Activated naive CD4-positive, alpha-beta T cell treated with Interleukin-2 at 50 U/mL for 16 hours (primary cell): ENCODE measurements around the gene GARRE1.
"Not testable (repeated sequence)": the region's sequence is repeated elsewhere in the genome, so short reads cannot be mapped to it uniquely, and the experiment has no call there.

Experiments
- DNase-seq: peaks from one replicate; pipeline ENCODE4 v3.0.0-alpha.2; 2020

Gene GARRE1

DNA sequence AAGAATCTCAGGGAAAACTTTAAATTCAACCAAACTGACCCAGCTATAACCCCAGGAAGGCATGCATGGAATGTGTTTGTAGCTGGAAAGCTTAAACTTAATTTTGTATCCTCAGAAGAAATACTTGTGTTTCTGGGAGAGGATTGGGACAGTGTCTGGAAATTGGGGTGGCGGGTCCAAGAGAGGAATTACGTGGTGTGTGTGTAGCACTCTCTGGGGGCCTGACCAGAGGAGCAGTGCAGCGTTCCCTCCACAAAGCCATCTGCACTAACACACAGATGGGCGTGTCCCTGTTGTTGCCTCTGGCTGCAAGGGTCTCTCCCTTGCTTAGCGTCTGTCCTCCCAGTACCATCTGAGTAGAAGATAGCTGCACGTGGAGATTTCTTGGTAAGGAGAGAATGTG lies 6.4 kb downstream of the GARRE1 start:
- no peak for DNase-seq

DNA sequence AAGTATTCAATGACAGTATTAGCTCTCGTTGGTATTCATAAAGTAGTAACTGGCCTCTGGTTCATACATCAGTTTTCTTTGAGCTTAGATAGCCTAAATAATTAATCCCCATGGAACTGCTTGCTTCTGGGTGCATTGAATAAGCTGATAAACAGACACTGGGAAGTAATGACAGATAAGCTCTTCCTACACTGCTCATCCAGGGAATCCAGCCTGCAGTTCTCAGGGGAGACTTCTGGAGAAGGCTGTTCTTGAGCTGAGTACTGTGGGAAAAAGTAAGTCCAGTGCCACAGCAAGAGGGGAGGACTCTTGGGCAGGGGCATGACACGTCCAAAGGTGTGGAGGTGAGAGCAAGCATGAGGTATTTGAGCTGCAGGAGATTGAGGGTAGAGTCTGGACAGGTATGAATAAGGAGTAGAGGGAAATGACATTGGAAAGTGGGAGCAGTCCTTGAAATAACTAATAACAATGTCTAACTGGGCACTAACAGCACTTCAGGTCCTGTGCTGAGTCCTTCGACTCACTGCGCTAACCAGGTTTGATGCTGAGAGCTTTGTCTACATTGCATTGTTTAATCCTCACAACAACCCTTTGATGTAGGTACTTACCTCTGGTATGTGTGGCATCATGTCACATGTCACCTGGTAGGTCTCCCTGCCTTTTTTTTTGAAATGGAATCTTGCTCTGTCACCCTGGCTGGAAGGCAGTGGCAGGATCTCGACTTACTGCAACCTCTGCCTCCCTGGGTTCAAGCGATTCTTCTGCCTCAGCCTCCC lies 7.2 kb downstream of the GARRE1 start:
- DNase-seq: no peak

DNA sequence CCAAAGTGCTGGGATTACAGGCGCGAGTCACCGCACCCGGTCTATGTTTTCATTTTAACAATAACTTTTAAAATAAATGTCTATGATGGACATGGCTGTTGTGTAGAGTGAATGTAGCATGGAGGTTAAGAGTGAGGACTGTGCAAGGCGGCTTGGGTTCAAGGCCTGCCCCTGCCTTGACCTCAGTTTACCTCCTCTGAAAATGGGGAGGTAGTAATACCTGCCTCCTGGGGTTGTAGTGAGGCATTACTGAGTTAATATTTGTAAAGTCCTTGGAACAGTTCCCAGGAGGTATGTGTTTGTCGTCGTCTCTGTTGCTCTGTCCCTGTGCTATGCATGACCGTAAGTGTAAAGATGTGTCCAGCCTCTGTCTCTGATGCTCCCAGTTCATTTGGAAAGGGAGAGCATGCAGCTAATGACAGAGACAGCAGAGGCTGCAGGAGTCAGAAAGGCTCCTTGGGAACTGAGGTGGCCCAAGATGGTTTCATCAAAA lies 9.4 kb downstream of the GARRE1 start:
- no peak for DNase-seq

DNA sequence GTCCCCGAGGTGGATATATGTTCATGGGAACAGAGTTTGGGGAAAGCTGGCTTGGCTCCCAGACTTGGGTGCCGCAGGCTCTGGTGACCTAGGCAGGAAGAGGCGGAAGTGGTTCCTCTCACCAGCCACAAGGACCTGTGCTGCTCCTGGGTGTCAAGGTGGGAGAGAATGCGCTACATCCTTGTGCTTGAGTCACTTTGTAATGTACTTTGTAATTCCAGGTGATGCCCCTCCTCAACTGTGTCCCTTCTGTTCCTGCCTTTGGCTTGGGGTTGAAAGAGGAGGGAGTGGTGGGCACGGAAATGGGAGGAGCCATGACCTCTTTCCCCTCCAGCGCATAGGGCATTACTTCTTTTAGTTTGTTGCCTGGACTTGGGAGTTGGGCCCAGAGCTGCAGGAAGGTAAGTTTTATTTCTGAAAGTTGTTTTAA lies 10.9 kb downstream of the GARRE1 start:
- no peak for DNase-seq

DNA sequence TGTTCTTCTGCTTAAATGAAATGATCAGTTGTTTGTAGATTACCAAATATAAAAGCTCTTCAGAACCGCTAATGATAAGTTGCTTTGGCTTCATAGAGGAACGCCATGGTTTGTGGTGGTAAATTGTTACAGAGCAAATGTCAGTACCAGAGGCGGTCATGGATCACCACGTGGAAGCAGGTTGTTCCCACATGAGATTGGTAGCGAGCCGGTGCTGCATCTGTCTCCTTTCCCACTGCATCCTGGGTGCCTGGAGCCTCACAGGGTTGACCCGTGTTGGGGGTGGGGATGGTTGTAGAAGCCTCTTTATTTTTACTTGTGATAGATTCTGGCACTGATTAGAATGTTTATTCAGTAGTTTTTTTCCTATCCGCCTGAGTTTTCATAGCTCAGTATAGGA lies 14.7 kb downstream of the GARRE1 start:
- no peak for DNase-seq

DNA sequence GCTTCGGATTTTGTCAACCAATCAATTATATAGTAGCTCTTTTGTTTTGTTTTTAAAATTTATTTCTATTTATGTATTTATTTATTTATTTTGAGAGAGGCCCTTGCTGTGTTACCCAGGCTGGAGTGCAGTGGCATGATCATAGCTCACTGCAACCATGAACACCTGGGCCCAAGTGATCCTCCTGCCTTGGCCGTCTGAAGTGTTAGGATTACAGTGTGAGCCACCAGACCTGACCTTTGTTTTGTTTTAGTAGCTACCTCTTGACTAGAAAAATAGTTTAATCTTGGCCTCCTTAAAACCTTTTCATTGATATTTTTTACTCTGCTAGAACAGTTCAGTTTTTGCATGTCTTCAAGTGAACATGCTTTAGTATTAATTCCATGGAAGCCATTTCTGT lies 15.1 kb downstream of the GARRE1 start:
- DNase-seq: no peak

DNA sequence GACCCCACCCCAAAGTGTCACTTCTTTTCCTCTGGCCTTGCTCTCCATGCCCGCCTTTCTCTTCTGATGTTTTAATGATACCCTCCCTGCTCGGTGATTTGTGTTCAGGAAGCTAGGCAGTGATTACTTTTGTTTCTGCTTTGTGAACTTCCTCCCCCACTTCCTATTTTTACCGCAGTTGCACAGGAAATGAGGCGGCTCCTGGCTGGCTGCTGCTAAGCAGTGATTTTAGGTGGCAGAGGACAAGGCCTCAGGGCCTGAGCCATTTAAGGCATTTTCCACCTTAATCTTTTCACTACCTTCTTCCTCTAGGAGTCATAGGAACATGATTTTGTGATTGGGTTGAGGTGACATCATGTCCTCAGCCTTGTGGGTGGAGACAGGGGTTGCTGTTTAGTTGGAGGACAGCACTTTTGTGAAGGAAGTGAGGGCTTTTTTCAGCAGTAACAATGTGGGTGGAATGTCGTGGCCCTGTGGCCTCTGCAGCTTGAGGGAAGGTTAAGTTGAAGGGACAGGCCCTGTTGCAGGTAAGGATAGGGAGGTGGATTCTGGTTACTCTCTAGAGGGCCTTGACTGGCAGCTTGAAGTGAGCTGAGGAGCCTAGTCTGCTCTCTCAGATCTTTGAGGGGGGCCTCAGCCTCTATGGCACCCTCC lies 15.7 kb downstream of the GARRE1 start:
- peak; percentile 69 for DNase-seq

DNA sequence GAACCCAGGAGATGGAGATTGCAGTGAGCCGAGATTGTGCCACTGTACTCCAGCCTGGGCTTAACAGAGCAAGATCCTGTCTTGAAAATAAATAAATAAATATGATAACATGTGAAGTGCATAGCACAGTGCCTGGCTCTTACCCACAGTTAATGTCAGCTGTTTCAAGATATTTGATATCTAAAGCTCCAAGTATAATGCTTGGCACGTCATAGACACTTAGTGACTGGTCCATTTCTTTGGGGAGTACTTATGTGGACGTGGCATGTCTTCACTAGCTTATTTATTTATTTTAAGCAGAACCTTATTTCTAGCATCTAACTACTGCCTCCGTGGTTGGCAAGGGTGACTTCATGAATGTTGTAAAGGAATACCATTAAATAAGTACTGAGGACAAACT lies 18.8 kb downstream of the GARRE1 start:
- DNase-seq: no peak

DNA sequence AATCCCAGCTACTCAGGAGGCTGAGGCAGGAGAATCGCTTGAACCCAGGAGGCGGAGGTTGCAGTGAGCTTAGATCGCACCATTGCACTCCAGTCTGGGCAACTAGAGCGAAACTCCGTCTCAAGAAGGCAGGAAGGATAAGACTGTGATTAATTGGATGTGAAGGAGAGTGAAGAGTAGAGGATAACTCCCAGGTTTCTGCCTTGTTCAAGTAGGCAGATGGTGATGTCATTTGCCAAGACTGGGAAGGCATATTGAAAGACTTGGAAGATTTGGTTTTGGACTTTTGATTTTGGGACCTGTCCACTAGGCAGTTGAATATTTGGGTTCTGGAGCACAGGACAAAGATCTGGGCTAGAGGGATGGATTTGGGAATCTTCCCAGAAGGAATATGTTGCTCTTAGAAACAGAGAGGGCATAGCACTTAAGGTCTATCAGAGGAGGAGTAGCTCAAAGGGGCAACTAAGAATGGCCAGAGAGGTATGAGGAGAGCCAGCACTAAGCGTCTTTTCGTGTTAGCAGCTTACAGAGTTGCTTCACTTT lies 20.0 kb downstream of the GARRE1 start:
- DNase-seq: no peak

DNA sequence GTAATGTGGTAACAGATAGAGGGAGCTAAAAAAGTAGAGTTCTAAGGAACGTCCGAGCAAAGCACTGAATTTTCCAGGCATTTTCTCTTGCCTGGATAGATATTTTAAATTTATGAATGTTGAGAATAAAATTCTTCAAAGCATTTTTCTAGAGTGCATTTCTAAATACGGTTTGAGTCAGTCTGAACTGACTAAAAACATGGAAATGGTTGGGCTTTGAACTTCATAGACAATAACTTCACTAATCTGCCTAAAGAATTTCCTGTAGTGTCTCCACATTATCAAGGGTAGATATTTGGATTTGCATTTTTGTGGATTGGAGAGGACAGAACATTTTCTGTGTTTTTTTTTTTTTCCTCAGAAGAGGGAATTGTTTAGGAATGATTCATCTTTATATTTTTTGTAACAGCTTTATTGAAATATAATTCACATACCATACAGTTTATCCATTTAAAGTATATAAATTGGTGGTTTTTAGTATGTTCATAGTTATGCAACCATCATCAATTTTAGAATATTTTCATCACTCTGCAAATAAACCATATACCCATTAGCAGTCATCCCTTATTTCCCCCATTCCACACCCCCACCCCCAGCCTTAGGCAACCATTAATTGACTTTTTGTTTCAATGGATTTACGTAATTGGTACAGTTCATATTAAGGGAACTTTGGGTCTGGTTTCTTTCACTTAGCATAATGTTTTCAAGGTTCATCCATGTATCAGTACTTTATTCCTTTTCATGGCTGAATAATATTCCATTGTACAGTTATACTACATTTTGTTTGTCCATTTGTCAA lies 20.7 kb downstream of the GARRE1 start:
- DNase-seq: no peak

DNA sequence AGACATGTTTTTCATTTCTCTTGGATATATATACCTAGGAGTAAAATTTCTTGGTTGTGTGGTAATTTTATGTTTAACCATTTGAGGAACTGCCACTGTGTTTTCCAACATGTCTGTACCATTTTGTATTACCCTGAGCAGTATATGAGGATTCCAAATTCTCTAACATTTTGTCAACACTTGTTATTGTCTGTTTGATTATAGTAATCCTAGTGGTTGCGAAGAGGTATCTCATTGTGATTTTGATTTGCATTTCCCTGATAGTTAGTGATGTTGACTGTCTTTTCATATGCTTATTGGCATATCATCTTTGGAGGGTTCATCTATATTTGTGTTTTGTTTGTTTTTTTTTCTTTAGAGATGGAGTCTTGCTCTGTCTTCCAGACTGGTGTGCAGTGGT lies 21.4 kb downstream of the GARRE1 start:
- DNase-seq: no peak

DNA sequence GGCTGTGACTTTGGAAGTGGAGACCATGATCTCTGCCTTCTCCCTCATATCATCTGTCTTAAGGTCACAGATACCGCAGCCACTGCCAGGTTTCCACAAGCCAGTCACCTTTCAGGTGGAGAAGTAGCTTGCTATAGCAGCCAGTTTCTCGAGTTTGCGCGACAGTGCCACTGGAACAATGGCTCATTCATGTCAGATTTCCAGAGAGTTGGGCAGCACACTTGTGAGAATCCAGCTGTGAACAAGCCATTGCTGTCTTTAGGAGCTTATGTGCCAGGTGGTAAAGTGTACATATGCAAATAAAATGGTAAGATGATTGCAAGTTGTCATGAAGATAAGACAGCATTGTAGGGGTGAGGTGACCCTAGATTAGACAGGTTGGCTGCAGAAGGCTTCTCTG lies 22.3 kb downstream of the GARRE1 start:
- DNase-seq: no peak

DNA sequence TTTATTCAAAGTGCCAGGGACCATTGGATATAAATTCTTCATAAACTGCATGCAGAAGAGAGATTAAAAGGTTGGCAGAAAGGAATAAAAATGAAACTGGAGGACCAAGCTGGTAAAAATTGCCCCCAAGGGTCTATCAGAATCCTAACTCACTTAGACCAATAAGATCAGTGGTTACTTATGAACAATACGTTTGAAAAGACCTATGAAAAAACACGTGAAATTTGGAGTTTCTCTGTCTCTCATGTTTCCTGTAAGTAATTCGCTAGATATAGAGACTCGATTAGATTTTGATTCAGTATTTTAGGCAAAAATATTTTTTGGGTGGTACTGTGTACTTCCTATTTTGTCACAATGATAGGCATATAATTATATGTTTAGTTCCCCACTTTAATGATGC lies 22.9 kb downstream of the GARRE1 start:
- DNase-seq: no peak

DNA sequence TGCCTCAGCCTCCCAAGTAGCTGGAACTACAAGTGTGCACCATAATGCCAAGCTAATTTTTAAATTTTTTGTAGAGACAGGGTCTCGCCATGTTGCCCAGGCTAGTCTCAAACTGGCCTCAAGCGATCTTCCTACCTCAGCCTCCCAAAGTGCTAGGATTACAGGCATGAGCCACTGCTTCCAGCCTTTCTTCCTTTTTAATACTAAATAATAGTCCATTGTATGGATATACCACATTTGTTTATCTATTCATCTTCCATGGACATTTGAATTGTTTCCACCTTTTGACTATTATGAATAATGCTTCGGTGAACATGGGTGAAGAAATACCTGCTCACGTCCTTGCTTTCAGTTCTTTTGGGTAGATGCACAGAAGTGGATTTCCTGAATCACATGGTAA lies 24.4 kb downstream of the GARRE1 start:
- no peak for DNase-seq

DNA sequence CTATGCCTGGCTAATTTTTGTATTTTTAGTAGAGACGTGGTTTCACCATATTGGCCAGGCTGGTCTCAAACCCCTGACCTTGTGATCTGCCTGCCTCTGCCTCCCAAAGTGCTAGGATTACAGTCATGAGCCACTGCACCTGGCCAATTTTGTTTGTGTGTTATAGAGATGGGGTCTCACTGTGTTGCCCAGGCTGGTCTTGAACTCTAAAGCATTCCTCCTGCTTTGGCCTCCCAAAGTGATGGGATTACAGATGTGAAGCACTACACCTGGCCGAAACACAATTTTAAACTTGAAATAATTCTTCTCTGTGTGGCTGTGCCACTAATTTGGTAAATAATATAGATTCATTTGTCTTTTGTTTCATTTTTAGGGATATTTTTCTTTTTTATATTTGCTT lies 27.1 kb downstream of the GARRE1 start:
- DNase-seq: not testable (repeated sequence)

DNA sequence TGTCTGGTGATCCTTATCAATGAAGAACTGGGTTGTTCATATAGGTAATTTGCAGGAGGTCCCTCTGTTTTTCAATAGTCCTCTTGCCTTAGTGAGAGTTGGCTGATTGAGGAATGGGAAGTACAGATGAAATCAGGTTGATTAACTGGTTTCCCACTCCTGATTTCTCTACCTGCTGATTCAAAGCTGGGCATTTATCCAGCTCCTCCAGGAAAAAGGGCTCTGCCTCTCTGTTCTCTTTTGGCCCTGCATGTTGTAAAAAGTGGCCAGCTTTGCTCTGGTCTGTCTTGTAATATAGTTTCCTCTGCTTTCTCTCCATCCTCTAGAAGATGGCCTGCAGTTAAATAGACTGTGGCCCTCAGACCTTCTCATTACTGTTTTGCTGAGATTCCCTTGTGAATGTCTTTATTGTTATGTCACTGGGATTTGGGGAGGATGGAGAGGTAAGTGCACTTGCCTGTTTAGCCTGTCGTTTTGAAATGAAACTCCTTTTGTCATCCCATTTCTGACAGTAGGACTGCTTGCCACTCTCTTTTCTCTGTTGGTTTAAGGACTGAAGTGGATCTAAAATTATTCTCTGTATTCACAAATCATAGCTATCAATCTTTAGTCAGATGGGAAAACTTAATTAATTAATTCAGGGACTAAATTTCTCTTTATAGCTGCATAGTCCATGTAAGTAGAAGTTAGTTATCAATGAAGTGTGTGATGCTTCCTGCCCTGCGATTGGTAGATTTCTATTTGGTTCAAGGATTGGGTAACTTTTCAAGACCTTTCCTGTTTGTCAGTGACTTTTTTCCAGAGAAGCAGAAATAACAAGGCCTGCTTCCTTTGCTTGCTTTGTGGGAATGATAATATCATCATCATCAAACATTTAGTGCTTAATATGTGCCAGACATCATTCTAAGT lies 28.5 kb downstream of the GARRE1 start:
- no peak for DNase-seq

DNA sequence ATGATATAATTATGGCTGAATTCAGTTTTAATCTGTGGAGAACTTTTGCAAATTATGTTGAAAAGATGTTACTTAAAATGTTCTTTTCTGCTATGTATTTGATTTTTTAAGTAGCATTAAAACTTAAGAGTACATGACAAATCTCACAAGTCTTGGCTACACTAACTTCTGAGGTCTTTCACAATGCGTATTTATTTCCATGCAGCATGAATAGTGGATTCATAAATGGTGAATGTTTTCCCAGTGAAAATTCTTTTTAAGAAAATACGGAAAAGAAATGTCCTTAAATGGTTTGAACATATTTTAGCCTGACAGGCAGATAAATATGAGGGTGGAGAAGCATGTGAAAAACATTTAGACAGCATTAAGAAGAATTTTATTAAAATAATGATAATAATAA lies 30.2 kb downstream of the GARRE1 start:
- DNase-seq: no peak

DNA sequence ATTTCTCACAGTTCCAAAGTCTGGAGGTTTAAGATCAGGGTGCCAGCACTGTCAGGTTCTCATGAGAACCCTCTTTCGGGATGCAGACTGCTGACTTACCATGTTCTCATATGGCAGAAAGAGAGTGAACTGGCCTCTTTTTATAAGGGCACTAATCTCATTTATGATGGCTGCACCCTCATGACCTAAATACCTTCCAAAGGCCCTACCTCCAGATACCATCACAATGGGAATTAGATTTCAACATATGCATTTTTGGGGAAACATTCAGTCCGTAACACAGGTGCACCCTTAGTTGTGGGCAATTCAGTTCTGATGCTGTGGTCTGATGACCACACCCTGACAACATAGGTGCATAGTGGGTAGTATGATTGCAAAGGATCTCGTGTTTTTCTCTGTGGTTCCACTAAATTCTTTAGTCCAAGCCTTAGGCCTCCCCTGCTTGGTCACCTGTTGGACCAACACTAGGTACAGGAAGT lies 33.3 kb downstream of the GARRE1 start:
- DNase-seq: no peak

DNA sequence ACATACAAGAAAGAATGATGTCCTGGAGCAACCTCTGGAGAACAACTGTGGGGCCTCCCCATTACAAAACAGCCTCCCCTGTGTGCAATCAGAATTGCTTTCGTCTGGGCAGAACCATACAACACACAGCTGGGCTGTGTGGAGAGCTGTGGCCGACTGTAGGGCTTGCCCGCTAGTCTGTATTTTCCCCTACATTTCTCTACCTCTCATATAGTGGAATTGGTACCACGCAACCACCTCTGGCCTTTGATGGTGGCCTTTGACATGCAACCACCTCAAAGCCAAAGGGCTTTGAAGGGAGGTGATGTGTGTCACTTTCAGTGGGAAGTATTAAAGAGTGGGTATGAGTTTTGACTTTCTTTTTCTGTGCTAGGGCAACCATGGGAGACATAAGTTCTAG lies 34.0 kb downstream of the GARRE1 start:
- DNase-seq: no peak

DNA sequence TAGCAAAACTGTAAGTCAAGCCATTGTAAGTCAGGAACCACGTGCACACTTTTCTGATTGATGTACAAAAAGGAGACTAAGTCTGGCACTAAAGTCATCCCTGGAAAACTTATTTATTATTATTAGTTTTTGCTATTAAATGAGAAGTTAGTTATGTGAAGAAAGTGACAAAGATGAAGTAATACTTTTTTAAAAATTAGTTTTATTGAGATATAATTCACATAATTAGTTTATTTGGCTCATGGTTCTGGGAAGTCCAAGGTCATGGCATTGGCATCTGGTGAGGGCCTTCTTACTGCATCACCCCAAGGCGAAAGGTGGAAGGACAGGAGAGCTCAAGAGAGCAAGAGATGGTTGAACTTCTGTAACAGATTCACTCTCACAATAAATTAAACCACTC lies 36.9 kb downstream of the GARRE1 start:
- DNase-seq: no peak

DNA sequence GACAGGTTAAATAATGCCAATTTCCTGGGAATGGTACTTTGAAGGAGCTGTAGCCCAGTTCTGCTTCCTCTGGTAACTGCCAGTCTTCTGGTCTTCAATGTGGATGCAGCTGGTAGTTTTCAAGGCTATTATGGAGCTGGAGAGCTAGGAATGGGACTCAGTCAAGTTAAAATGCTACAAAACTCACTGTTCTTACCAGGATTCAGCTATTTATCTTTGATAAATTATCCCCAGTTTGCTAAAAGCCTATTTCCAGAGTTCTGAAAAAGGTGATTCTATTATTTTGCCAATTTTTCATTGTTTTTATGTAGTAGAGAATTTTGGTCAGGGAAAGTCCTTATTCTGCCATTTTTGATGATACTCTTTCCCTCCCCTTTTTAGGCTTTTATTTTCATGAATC lies 40.7 kb downstream of the GARRE1 start:
- no peak for DNase-seq

DNA sequence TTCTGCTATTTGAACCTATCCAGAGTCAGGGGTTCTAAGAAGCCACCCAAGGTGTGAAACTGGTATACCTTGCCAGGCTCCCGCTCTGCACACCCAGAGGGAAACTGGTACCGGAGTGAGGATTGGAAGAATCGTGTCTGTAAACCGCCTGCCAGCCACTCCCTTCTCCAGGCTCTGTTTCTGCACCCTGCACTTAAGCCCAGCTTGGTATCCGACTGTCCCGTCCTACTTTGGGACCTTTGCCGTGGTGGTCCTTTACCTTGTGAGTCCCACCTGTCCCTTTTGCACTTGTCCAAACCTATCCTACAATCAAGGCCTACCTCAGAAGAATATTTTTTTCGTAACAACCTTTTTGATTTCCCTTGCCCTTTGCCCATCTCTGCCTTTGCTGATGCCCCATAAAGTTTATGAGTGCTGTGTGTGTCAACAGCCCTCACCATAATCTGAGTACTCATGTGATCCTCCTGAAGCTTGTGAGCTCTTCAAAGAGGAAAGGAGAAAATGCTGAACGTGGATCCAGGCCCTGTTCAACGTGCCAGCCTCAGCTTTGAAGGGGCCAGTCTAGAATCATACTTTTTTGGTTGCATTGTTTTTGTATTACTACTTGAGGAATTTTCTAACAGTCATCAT lies 44.7 kb downstream of the GARRE1 start:
- DNase-seq: no peak
